Stimulated activated CD8-positive, alpha-beta memory T cell treated with anti-CD3 and anti-CD28 coated beads, Interleukin-15, amount 100 ng/mL, for 48 hours (primary cell): Measurements from ENCODE around the gene HAUS6.
"Not testable (repeated sequence)": the region's sequence is repeated elsewhere in the genome, so short reads cannot be mapped to it uniquely, and the experiment has no call there.

Experiments used
- DNase-seq, 2 donors: peaks; one replicate each; pipeline ENCODE4 v3.0.0-alpha.2; 2020; ENCODE audit warnings: low read depth in 2 of 2

HAUS6 gene

DNA sequence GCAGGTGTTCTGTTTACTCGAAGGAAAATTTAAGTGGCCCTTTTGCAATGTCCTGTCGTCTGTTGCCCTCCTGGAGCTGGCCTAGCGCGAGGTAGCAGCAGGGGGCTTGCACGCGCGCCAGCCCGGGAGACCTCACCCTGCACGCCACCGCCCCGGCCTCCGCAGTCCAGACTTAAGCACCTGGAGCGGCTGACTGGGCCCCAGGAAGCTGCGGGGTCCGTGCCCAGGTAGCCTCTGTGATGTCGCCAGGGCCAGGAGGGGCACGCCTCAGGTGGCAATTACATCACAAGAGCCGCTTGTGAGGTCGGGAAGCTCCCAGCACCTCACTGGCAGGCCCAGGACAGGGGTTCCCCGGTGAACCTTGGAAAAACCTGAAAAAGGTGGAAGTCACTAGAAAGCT, 69.7 kb downstream of the HAUS6 start, which contains the start of gene SAXO1:
Gene SAXO1 (minus strand): TSS at position 195 of the 400 bp plus-strand sequence. CDS start 301 bp downstream, outside the sequence.
- no peak for DNase-seq

DNA sequence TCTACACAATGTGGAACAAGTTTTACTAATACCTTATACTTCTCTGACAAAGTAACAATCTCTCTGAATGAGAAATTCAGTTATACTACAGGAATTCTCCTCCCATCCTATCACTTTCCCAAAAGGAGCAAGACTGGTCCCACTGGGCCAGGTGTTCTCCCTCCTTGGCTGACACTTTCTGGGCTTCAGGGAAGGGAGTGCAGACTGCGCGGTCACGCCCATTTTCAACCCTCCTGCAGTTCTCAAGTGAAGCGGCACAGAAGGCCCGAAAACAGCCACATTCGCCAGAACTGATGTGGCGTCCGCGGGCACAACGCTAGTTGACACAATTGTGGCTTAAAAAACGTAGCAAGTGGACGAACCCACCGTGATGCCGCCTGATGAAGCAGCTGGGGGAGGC, 70.3 kb downstream of the HAUS6 start:
- DNase-seq = no peak

DNA sequence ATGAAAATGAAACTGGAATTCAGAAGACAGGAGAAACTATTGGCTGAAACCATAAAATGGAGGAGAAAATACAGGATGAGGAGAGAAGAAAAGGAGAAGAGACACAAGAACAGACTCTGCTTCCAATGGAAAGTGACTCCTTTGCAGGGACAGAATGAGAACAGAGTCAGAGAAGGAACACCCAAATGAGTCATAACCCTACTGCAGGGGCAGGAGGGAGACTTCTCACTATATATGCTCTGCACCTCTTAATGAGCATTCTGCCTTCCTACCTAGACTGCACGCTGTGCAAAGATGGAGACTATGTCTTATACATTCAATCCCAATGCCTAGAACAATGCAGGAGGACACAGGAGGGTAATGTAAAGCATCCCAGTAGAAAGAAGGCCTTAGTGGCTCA, 71.8 kb downstream of the HAUS6 start:
- DNase-seq = no peak

DNA sequence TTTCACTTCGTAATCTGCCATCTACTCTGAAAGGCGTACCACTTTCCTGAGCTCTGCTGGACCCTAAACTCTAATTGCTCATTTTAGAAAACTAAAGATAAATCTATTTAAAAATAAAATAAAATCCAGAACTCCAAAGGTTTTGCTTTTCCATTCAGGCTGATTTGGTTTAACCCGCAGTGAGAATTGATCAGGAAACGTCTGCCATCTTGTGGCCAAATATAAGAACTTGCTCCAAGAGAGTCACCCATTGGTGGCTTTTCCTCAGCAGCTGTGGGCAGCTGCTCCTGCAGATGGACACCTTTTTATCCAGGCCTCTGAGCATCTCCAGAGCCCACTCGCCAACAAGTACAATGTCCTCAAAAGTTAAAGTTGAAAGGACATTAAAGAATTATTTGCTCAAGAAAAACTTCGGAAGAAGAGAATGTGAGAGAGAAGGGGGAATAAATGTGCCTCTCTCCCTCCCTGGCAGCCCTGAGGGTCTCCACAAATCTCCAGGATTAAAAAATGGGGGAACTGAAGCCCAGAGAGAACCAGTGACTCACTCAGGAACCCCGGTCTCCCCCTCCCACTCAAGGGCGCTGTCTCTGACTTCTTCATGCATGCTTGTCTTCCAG, 73.8 kb downstream of the HAUS6 start:
- no peak for DNase-seq

DNA sequence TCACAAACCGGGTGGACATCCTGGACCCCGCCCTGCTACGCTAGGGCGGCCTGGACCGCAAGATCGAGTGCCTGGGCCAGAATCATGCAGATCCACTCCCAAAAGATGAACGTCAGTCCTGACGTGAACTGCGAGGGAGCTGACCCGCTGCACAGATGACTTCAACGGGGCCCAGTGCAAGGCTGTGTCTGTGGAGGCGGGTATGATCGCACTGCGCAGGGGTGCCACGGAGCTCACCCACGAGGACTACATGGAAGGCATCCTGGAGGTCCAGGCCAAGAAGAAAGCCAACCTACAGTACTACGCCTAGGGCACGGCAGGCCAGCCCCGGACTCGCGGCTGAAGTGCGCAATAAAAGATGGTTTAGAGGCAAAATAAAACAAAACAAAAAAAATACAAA, 74.9 kb downstream of the HAUS6 start:
- no peak for DNase-seq

DNA sequence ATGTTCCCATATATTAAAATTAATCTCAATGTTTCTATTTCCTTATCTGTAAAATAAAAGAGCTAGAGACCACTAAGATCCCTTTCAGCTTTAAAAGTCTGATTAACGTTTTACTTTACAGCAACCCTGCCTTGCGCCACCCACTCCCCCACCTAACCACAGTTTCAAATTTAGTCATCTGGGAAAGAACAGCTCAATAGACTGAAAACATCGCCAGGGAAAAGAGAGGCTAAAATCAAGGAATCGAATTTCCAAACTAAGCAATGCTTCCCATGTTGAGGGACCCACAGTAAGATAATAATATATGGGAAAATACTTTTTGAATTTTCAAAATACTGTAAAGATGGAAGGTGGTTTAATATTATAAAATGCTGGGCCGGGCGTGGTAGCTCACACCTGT, 76.3 kb downstream of the HAUS6 start:
- DNase-seq = no peak

DNA sequence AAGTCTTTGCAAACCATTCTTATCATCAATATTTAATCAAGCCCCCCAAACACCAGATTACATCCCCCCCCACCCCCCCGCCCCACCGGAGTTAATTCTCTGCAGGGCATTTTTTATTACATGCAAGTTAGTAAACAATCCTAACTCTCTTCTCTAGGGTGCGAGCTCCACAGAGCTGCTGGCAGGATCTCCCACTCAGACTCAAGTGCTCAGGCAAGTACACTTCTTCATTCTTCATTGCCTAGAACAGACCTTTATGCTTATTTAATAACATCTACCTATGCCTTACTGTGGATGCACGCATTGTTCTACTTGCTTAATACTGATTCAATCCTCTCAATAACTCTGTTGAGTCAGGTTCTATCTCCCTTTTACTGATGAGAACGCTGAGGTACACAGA, 79.6 kb downstream of the HAUS6 start:
- no peak for DNase-seq

DNA sequence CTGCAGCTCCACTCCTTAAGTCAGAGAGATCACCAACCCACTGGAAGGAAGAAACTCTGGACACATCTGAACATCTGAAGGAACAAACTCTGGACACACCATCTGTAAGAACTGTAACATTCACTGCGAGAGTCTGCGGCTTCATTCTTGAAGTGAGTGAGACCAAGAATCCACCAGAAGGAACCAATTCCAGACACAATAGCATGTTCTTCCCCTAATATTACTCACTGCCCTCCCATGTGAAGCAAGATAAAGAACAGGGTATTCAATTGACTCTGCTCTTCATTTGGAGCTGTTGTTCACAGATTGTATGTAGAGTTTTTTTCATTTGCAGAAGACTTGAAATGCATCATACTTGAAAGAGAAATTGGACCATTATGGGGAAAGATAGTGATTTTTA, 80.5 kb downstream of the HAUS6 start:
- DNase-seq = no peak

DNA sequence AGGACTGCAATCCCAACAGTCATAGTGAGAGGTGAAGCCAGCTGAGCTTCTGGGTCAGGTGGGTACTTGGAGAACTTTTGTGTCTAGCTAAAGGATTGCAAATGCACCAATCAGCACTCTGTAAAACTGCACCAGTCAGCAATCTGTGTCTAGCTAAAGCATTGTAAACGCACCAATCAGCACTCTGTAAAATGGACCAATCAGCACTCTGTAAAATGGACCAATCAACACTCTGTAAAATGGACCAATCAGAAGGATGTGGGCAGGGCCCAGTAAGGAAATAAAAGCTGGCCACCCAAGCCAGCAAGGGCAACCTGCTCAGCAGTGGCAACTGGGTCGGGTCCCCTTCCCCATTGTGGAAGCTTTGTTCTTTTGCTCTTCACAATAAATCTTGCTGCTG, 81.1 kb downstream of the HAUS6 start:
- not testable (repeated sequence) for DNase-seq

DNA sequence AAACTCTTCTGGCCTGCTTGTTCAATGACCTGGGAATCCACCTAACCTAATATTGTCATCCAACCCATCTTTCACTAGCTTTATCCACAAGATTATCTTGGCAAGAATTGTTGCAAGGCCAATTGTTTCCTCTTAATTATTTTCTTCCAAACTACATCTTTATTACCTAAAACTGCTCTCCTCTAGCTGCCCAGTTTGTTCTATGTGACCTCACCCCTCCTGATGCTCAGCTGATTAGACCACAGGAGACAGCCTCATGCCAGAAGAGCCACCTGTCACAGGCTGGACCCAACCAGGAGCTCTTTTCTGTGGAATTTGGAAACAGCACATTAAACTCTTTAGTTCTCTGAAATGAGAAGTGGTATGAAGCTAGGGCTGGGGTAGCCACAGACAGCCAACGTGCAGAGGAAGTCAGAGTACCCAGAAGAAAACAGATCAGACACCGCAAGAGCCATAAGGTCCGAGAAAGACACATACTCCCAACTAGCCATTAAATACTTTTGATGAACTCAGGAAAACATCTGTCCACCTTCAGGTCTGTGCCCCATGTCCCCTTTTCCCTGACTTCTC, 81.7 kb downstream of the HAUS6 start:
- no peak for DNase-seq

DNA sequence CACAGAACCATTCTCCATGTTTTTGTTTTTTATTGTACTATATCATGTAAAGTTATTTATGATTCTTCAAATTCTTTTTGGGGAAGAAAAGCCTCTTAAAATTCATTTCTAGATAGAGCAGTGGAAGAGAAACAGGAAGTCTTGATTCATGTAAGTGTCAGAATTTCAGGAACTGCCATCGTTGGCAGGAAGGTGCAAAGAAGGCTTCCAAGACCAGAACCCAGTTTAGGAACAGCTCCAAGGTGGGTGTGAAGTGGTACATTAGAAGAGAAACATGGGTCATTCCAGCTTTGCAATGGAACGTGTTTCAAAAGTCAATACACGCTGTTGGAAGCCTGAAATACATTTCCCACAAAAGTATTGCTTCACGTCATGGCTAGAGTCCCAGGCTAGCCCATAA, 84.5 kb downstream of the HAUS6 start:
- DNase-seq = no peak

DNA sequence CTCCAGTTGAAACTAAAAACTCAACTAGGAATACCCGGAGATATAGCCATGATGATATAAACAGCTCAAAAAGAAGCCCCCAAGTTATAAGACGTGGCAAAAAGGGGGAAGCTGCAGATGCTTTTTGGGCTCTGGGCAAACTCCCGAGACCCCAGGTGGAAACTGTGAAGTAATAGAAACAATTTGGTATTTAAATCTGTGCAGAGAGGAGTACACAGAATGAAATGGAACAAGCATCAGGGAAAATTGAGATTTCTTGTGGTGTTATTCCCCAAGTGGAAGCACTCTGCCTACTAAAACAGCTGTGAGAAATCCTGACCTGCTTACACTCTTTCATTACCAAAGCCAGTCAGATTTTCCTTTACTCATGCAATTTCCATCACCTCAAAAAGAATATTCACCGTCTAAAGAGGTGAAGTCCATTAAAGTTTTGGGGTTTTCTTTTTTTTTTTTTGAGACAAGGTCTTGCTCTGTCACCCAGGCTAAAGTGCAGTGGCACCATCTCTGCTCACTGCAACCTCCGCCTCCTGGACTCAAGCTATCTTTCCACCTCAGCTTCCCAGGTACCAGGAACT, 93.2 kb downstream of the HAUS6 start:
- DNase-seq = no peak
